ENCODE results near the gene ADRA2C. TPM values are rescaled to one million over a fixed set of nuclear protein-coding genes. Genes with fewer than 3 reads are reported as not detected.

The ADRA2C gene
- total RNA-seq, 1 experiment from 2014 or later: 7.9 TPM

DNA sequence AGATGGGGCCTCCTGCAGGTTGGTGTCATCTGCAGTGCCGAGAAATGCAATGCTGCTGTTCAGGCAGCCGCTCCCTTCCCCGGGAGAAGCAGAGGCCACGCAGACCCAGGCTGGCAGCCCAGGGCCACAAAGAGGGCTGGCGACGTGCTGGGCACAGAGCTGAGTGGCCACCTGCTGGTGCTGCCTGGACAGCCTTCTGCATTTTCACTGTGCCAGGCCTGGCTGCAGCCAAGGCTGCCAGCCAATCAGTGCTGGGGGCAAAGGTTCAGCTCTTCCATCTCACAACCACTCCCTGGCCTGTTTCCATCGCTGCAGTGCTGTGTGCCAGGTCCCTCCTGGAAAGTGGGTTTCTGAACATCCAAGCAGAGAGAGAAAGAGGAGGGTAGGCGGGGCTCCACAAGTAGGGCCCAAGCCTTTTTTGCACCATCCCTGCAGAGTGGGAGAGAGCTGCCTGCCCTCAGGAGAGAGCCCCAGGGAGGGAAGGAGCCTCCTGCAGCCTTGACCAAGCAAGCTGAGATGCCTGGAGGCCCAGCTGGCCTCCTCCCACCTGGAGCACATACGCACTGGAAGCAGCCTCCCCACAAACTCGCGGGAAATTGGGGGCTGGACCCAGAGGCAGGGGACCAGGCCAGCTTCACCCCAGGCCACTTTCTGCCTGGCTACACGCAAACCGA lies 20.1 kb downstream of the ADRA2C start:
- in situ Hi-C loops (cut with HindIII; ENCODE audit: low sequenced_read_pairs): no loop called here
- peak; percentile 78 for DNase-seq (ENCODE audit: low spot score)

DNA sequence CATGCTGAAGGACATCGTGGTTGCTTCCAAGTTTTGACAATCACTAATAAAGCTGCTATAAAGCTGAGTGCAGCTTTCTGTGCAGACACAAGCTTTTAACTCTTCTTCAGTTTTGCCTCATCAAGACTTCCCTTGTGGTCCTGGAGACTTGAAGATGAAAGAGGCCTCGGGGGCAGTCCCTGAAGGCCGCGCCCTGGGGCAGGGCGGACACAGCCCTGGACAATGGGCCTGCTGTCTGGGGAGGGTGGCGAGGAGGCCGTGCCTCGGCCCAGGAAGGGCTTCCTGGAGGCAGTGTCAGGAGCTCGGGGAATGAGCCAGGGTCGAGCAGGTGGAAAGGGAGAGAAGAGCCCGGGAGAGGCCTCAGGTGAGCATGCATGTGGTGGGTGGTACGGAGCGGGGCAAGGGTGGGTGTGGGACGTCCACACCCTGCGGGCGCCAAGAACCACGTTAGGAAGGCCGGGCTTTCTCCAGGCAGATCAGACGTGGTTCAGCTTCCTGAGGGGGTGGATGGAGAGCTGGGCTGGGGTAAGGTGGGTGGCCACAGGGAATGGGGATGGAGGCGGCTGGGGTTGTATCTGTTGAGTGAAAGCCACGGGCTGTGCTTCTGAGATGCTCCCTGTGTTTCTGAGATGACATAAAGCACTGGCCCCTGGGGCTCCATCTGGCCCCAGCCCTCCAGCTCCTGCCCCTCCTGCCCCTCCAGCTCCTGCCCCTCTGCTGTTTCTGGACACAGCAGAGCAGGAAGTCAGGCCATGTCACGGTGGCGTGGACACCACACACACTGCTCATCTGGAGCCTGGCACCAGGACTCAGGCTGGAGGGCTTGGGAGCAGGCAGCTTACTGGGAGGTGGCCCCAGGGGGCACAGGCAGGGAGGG lies 21.5 kb downstream of the ADRA2C start:
- in situ Hi-C loops (cut with HindIII; ENCODE audit: low sequenced_read_pairs): no loop called here
- DNase-seq (ENCODE audit: low spot score): no peak

DNA sequence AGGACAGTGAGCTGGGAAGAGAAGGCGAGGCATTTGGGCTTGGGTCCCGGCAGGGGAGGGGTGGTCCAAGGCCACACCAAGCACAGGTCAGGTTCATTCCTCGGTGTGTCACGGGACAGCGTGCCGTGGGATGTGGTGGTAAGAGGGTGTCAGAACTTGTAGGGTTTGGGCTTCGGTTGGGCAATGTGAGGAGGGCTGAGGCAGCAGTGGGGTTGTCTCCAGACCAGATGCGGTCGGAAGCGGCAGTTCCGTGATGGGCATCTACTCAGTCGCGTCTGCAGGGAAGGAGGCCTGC lies 22.1 kb downstream of the ADRA2C start:
- in situ Hi-C loops (cut with HindIII; ENCODE audit: low sequenced_read_pairs): no loop called here
- no peak for DNase-seq (ENCODE audit: low spot score)

DNA sequence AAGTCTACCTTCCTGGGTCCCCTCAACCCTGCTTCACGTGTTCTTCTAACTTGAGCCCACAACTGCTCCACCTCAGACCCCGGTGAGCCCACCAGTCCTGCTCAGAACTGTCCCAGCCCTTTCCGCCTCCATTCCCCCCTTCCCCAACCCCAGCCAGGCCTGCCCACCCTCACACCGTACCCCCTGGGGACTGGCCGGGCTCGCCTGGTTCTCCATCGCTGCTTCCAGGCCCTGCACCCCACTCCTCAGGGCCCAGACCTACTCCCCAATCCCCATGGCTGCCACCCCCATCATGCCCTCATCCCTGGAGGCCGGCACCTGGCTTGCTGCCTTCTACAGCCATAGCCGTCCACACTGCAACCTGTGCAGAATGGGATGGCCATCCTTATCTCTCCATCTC lies 23.4 kb downstream of the ADRA2C start:
- DNase-seq (ENCODE audit: low spot score): no peak
- in situ Hi-C loops (cut with HindIII; ENCODE audit: low sequenced_read_pairs): no loop called here

DNA sequence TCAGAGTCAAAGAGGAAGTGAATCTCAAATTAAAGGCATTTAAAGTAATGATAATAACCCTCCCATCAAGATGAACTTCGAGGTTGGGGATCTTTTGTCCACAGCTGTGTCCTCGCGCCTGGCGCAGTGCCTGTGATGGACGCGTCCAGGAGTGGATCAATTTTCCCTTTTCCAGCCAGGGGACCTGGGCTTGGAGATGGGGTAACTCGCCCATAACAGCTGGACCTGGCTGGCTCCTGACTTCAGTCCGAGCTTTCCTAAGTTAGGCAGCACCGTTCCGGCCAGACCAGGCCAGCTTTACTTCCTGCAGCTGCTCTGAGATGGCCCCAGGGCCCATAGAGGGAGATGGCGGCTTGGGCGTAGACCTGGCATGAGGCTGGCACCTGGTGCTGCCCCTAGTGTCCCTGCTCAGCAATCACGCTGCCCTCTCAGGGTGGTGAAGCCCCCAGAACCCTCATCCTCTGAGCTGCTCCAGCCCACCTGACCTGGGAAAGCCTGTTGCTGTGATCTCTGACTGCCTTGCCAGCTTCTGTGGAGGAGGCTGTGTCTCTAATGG lies 23.9 kb downstream of the ADRA2C start:
- DNase-seq (ENCODE audit: low spot score): no peak
- in situ Hi-C loops (cut with HindIII; ENCODE audit: low sequenced_read_pairs): no loop called here

DNA sequence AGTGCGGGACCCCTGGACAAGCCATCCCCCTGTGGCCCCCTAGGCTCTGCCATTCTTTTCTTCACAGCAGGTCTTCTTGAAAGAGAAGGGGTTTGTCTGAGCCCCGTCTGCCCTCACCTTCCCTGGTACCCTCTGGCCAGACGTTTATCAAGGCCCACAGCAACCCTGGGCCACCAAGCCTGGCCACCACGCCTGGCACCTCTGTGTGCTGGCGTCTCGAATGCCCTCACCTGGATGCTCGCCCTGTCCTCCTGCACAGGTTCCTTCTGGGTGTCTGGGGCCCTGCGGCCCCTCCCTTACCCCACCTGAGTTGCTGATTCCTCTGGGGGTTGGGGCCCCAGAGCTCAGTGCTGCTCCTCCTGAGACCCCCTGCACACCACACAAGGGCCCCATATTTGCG lies 25.1 kb downstream of the ADRA2C start:
- in situ Hi-C loops (cut with HindIII; ENCODE audit: low sequenced_read_pairs): no loop called here
- DNase-seq (ENCODE audit: low spot score): no peak

DNA sequence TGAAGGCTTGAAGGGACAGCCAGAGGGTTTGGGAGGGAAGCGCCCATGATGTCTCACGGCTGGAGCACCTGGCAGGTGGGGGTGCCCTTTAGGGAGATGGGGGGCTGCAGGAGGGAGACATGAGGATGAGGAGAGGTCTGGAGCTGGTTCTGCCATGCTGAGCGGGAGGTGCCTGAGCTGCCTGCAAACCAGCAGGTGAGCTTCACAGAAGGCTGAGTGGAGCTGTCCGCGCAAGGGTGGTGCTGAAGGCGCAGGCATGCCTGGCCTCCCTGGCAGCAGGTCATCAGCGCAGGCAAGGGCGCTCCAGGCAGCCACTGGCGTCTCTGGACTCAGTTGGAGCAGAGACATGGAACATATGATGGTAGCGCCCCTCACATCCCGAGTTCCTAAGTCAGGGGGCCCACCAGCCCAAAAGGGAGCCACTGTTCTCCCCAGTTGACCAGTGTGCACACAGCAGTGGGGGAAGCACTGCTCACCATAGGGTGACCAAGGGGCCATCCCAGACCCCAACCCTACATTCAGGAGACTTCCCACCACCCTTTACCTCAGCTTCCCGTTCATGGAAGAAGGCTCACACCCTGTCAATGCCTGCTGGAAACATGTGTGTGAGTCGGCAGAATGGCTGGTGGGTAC lies 25.8 kb downstream of the ADRA2C start:
- DNase-seq (ENCODE audit: low spot score): no peak
- in situ Hi-C loops (cut with HindIII; ENCODE audit: low sequenced_read_pairs): no loop called here

DNA sequence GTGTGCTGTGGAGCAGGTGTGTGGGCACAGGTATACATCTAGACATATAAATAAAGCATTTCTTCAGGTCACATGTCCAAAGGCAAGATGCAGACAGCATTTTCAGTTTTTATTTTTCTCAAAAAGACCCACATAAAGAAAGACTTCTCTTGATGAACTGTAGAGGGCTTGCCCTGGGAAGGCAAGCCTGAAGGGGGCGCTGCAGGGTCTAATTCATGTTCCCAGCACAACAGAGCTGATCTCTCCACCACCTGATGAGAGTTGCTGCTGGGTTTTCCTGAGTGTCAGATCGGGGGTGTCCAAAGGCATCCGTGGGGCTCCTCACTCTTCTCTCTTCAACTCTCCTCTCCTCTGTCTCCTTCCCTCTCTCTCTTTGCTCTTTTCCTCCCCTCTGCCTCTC lies 26.6 kb downstream of the ADRA2C start:
- DNase-seq (ENCODE audit: low spot score): no peak
- in situ Hi-C loops (cut with HindIII; ENCODE audit: low sequenced_read_pairs): no loop called here

DNA sequence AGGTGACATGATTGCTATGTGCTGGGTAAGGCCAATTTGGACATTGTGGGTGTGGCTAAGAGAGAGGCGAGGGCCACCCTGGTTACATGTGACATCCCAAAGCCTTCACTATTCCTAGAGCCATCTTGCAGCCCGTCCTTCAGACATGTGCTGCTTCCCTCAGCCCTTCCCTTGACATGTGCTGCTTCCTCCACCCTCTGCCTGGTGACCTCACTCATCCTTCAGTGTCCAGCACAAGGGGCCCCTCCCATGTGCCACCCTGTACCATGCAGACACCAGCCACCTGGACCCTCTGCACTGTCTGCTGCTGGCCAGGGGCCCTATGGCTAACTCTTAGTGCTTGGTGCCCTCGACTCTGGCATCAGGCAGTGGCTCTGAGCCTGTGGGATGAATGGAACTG lies 27.4 kb downstream of the ADRA2C start:
- DNase-seq (ENCODE audit: low spot score): no peak
- in situ Hi-C loops (cut with HindIII; ENCODE audit: low sequenced_read_pairs): no loop called here

DNA sequence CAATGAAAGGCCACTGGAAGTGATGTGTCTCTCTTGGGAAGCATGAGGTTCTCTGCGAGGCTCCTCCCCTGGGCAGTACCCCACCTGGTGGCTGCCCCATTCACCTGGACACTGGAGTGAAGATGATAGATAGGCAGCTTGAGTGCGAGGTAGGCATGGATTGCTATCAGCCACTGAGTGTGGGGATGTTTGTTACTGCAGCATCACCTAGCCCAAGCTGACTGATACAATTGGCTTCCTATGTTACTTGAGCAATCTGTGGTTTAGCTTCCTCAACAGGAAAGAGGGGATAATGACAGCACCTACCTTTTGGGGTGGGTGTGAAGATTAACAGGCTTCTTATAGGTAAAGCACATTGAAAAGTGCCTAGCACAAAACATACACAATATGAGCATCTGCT lies 30.8 kb downstream of the ADRA2C start:
- no peak for DNase-seq (ENCODE audit: low spot score)
- in situ Hi-C loops (cut with HindIII; ENCODE audit: low sequenced_read_pairs): no loop called here

DNA sequence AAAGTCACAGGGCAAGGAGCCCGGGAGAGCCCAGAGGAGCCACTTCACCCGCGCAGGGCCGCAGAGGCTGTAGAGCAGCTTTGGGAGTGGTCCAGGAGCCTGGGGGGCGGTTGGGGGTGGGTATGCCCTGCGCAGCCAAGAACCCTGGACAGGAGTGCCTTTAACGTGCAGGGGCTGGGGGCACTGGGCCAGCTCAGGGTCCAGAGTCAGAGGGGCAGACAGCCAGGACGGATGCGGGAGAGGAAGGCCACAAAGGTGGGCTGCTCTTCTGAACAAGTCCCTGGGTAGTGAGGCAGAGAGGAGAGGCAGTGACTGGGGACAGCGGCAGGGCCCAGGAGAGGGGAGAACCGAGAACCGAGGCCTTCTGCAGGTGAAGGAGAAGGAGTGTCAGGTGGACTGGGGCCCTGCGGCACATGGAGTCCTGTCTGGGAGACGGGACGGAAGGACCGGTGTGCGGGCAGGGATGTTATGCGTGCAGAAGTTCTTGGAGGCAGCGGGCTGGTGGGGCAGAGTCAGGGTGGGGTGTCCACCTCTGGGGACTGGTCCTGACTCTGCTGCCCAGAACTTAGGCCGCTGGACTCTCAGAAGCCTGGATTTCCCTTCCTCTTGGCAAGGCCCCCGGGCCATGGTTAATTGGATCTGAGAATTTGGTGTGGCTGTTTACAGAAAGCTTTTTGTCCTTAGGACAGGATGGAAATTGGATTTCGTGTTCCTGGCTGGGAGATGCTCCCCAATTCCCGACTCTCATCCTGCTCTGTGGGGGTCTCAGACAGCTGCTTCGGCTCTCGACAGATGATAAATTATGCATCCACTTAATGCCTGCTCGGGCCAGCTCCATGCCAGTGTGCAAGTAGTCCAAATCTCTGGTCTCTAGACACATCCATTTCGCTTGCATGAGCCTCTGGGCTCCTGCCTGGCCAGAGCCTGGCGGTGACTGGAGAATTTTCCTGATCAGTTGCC lies 31.9 kb downstream of the ADRA2C start:
- DNase-seq (ENCODE audit: low spot score): no peak
- in situ Hi-C loops (cut with HindIII; ENCODE audit: low sequenced_read_pairs): no loop called here

DNA sequence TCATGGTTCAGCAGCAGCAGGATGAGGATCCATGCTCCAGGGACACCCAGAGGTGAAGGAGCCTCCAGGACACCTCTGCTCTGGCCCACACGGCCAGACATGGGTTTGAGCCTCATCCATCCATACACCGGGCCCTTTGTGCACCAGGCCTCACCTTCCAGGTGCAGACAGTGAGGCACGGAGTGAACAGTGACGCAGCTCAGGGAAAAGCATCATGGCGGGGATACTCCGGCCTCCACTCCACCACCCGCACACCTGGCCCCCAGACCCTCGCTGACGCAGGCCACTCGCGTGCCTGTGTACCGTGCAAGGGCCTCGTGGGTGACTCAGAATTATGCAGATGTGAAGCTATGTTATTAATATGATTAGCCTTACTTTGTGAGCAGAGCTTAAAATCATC lies 33.3 kb downstream of the ADRA2C start:
- DNase-seq (ENCODE audit: low spot score): no peak
- in situ Hi-C loops (cut with HindIII; ENCODE audit: low sequenced_read_pairs): no loop called here

DNA sequence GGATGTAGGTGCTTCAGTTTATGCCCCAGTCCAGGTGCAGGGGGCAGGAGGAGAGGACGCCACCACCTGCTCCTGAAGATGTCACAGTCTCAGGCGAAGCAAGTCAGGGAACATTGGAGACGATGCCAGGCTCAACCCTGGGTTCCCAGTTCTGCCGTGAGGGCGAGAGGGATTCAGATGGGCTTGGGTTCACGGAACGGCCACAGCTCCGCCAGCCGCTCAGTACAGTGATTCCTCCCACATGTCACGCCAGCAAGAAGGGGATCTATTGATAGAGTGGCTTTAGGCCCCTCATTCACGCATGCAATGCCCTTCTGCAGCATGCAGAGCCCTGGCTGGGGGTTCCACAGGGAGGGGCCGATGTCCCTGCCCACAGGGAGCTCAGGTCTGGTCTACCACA lies 34.2 kb downstream of the ADRA2C start:
- no peak for DNase-seq (ENCODE audit: low spot score)
- in situ Hi-C loops (cut with HindIII; ENCODE audit: low sequenced_read_pairs): no loop called here

DNA sequence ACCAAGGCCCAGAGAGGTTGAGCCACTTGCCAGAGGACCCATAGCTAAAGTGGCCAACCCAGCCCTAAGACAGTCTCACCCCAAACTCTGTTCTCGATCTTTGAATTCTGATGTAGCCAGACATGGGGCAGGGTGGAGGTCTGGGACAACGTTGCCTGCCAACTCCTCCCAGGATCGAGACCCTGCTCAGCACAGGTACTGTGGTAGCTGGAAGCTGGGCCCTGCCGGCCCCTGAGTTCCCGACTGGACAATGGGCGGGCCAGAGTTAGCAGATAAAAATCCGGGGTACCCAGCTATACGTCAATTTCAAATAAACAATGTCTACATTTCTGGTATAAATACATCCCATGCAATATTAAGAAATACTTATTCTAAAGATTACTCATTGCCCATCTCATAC lies 35.3 kb downstream of the ADRA2C start:
- in situ Hi-C loops (cut with HindIII; ENCODE audit: low sequenced_read_pairs): no loop called here
- no peak for DNase-seq (ENCODE audit: low spot score)

DNA sequence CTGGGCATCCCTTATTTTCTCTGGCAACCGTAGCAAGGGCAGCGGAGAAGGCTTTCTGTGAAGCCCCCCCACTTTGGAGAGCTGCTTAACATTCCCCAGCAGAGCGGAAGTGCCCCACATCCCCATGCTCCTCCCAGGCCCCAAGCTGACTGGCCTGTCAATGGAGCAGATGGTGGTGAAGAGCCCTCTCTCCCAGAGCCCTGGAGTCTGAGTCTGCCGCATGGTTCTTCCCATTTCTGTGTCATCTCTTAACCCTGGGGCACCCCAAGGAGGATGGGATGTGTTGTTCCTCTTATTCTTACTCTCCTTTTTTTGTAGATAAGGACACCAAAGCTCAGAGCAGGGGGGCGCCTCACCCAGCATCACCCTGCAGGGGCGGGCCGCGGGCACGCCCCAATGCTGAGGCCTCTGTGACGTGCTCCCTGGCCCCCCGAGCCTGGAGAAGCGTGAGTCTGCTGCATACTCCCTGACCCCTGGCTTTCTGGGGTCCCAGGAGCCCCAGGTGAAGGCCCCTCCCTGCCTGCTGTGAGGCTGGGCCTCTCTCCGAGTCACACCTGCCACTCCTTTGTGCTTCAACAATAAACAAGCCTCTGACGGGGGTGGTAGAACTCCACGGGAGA lies 35.9 kb downstream of the ADRA2C start:
- in situ Hi-C loops (cut with HindIII; ENCODE audit: low sequenced_read_pairs): no loop called here
- DNase-seq (ENCODE audit: low spot score): peak; percentile 14

DNA sequence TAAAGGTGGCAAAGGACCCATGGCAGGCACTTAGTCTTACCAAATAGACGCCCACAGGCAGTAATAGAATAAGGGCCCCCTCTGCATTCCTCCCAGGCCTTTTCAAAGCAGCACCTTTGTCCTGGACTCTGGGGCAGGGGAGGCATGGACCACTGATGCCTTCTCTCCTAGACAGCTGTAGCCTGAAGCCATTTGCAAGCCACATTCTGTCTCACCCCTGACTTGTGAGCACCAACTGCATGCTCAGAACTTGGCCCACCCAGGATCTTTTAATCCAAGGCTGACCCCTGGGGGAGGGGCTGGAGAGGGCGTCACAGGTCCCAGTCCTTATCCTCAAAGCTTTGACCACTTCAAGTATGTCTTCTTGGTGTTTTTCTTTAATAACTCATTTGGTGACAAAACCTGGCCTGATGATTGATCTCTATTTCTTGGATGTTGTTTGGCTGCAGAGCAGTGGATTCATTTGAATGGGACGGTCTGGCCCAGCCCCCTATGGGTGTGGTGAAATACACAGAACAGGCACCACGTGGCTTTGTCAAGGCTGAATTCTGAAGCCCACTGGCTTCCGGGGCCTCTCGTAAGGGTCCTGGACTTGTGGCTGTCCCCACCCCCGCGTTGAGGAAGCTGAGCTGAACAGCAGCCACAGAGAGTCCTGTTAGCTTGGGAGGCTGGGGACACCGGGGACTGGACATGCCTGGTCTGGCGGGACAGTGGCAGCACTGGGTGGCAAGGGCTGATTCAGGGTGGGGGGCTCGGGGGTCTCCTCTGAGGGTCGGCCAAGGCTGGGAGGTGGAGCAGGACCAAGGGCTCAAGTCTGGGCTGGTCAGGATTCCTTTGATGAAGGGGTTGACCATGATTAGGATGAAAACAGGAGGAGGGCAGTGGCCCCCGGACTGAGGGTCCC lies 36.6 kb downstream of the ADRA2C start:
- DNase-seq (ENCODE audit: low spot score): no peak
- in situ Hi-C loops (cut with HindIII; ENCODE audit: low sequenced_read_pairs): no loop called here

DNA sequence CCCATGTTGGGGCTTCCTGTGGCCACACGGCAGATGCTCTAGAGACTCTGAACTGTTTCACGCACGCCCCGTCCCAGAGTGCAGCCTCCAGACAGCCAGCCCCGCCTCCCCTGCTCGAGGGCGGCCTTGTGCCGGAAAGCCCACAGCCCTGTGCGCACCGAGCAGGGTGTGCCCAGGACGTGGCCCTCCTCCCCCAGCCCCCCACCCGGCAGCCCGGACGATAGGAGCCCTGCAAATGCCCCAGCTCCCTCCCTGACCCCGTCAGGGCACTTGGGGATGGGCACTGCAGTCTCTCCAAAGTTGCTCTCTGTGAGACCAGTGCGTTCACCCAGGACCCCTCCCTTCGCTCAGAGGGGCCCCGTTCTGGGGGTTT lies 37.3 kb downstream of the ADRA2C start:
- in situ Hi-C loops (cut with HindIII; ENCODE audit: low sequenced_read_pairs): no loop called here
- DNase-seq (ENCODE audit: low spot score): no peak

DNA sequence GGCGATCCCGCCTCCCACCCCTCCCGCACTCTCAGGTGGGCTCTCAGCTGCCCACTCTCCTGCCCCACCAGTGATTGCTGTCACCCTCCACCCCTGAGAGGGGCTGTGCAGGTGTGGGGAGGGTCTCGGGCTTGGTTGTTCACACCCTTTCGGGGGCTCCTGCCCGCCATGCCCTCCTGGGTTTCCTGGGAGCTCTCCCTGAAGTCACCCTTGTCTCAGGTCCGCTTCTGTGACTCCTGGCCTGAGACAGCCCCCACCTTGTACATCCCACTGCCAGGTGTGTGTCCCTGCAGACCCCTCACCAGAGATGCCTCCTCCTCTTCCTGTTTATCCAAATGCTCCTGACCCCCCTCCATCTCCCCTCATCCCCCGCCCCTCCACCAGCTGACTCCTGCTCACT lies 37.8 kb downstream of the ADRA2C start:
- DNase-seq (ENCODE audit: low spot score): no peak
- in situ Hi-C loops (cut with HindIII; ENCODE audit: low sequenced_read_pairs): no loop called here

All from G401 (cell line).